GM12873 (cell line): ENCODE measurements around the gene PPP1CB.

Experiments
- TF ChIP-seq, protein P1 (sequence below): IDR thresholded peaks from 2 replicates; pipeline ENCODE4 v1.5.1; 2012; ENCODE audit warnings: low read depth, mild to moderate bottlenecking, moderate library complexity, low read length, control low read depth; ENCODE audit not compliant: insufficient read depth; ENCODE audit errors: missing control alignments

The PPP1CB gene

DNA sequence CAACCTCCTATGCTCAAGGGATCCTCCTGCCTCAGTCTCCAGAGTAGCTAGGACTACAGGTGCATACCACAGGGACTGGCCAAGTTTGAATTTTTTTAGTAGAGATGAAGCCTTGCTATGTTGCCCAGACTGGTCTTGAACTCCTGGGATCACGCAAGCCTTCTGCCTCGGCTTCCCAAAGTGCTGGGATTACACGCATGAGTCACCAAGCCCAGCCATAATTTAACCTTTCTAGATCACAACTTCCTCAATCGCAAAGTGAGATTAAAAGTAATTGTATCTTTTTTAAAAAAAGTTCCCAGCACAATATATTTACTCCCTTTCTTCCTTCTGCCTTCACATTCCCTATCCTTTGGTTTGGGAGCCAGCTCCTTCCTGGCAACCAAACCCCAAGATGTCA is 5.8 kb upstream of the PPP1CB start:
- TF ChIP-seq, protein P1, sequence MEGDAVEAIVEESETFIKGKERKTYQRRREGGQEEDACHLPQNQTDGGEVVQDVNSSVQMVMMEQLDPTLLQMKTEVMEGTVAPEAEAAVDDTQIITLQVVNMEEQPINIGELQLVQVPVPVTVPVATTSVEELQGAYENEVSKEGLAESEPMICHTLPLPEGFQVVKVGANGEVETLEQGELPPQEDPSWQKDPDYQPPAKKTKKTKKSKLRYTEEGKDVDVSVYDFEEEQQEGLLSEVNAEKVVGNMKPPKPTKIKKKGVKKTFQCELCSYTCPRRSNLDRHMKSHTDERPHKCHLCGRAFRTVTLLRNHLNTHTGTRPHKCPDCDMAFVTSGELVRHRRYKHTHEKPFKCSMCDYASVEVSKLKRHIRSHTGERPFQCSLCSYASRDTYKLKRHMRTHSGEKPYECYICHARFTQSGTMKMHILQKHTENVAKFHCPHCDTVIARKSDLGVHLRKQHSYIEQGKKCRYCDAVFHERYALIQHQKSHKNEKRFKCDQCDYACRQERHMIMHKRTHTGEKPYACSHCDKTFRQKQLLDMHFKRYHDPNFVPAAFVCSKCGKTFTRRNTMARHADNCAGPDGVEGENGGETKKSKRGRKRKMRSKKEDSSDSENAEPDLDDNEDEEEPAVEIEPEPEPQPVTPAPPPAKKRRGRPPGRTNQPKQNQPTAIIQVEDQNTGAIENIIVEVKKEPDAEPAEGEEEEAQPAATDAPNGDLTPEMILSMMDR: no peak

GRCh38 chr2:28746429-28747111 is 5.1 kb upstream of the PPP1CB start:
- TF ChIP-seq, protein P1: no peak

- TF ChIP-seq, protein P1: no peak
Measured at GRCh38 chr2:28747714-28748113, 3.9 kb upstream of the PPP1CB start.

- TF ChIP-seq, protein P1: no peak
Measured at GRCh38 chr2:28748176-28748575, 3.5 kb upstream of the PPP1CB start.

- TF ChIP-seq, protein P1: no peak
Measured at GRCh38 chr2:28748941-28749340, 2.7 kb upstream of the PPP1CB start.

DNA sequence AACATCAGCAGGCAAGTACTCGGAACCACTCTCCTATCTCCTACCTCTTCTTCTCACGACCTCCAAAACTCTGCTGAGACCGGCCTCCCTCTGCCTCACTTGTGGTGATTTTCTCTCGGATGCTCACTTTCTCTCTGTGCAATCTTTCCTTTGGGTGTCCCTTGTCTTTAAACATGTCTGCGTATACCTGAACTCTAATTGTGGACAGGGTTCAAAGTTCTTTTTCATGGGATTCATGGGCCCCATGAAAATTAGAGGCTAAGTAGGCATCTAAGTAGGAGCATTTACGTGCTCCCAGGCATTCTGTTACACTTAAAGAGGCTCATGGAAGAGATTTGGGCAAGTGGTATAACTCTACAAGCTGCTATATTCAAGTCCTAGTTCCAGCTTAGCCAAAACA is 2.1 kb upstream of the PPP1CB start:
- TF ChIP-seq, protein P1: no peak

GRCh38 chr2:28750316-28751251 is 1.0 kb upstream of the PPP1CB start:
- TF ChIP-seq, protein P1: no peak
